ENCODE data around the gene KRTAP12-1.

Gene KRTAP12-1, protein sequence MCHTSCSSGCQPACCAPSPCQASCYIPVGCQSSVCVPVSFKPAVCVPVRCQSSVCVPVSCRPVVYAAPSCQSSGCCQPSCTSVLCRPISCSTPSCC

DNA sequence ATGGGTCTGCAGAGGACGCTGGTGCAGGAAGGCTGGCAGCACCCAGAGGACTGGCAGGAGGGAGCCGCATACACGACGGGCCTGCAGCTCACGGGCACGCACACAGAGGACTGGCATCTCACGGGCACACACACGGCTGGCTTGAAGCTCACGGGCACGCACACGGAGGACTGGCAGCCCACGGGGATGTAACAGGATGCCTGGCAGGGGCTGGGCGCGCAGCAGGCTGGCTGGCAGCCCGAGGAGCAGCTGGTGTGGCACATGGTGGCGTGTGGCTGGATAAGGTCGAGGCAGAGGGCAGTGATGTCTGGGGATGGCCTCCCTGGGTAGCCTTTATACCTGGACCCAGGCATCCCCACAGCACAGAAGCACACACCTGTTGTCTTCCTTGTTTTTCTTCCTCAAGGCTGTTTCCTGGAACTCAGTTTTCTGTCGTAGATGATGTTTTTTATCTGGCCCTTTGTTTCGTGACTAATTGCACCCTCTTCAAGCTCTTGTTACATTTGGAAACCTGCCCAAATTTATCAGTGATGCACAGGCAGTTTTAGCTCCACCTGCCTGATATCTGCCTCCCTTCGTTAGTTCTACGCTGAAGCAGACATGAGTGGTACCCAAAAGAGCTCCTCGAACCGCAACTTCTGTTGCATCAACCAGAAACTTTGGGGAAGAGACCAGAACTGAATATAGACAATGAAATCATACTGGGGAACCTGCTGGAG is at the start of gene KRTAP12-1:
Gene KRTAP12-1 (minus strand): TSS at position 303 of the 719 bp plus-strand sequence. CDS start 40 bp downstream, at position 263.
- DNase-seq: no peak

DNA sequence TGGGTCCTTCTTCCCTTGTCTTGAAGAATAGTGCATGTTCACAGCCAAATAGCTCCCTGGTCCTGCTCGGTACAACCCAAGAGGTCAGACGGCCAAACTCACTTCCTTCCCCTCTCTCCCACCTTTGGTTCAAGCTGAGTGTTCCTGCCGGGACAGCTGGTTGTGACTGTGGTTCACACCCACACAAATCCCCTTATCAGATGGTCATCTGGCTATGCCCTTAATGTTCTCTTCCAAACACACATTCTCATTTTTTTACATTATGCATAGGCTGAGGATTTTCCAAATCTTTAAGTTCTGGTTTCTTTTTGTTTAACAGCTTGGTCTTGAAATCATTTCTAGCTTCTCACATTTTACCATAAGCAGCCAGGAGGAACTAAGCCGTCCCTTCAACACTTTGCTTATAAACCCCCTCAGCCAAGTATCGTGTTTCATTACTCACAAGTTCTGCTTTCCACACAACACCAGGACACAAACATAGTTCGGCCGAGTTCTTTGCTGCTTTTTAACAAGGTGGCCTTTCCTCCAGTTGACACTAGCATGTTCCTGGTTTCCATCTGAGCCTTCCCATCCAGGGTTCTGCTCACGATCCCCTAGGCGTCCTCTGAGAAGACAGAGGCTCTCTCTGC is 49.1 kb upstream of the KRTAP12-1 start:
- no peak for DNase-seq

DNA sequence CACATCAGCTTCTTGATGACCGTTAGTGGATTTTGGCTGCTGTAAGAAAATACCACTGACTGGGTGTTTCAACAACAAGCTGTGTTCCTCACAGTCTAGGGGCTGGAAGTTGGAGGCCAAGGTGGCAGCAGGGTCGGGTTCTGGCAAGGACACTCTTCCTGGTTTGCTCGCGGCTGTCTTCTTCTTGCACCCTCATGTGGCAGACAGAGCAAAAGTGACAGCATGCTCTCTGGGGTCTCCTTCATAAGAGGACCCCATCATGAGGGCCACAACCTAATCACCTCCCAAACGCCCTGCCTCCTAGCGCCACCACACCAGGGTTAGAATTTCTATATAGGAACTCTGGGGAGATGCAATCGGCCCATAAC is 48.0 kb upstream of the KRTAP12-1 start:
- no peak for DNase-seq

DNA sequence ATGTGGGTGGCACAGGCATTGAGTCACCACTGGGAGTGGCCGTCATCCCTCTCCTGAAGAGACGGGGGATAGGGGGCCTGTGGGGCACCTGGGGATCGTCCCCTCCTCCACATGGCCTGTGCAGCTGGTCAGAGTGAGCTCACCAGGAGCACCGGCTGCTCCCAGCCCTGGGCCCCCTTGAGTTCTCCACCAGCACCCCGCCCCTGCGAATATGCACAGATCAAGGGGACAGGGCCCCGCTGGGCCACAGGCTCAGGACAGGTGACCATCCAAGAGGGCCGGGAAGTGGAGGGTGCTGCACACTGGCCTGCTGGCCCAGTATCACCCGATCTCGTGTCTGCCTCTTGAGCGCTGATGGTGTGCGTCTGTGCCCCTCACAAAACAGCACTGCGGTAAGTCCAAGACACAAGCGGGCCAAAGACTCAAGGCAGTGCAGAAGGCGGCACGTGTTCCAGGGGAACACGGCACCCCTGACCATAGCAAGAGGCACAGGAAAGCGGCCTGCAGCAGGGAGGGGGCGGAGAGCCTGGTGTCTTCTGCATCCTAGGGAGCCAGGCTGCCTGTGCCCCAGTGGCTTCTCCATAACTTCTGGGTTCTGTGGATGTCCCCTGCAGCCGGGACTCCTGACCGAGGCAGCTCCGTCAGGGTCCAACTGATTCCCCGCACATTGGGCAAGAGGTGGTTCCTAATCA is 47.5 kb upstream of the KRTAP12-1 start:
- no peak for DNase-seq

DNA sequence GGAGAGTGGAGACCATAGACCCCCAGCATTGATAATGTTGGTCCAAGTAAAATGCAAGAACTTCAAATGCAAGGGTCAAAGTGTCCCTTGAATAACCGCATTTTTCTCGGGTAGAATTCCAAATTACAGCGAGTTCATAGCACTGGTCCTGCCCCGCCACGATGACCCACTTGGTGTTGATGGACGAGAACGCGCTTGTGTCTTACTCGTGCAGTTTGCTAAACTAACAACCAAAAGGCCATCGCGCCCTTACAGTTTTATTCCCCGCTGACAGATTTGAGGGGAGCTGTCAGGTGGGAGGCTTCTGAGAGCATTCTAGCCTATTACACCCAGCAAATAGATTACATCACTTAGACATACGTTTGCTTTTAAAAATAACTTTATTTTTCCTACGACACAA is 46.8 kb upstream of the KRTAP12-1 start:
- no peak for DNase-seq

DNA sequence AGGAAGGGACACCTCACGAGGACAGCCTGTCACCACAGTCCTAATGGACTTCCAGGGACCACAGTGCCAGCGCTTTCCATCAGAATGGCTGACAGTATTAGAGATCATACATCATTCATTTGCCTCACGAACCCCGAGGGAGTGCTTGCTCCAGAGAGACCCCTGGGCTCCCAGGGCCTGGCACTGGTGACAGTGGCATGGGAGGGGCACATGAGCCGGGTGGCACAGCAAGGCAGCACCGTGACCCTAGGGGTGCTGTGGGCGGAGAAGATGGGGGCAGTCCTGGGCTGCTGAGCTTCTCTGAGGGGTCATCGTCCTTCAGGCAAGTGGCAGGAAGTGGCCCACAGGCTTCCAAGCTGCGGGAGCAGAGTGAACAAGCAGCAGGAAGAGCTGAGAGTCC is 45.8 kb upstream of the KRTAP12-1 start:
- DNase-seq: no peak

DNA sequence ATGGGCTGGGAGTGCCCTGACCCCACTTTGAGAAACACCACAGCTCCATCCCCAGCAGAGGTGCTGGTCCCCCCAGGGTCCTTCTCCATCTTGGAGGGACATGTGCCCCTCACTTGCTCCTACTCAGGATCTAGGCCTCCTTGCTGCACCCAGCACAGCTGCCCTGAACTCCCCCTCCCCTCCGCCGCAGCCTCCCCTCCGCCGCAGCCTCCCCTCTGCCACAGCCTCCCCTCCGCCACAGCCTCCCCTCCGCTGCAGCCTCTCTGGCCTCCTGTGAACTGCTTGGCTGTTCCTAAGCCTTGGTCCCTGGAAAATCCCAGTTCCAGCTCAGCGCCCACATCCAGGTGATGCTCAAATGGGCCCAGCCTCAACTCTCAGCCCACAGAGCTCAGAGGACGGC is 45.4 kb upstream of the KRTAP12-1 start:
- no peak for DNase-seq

DNA sequence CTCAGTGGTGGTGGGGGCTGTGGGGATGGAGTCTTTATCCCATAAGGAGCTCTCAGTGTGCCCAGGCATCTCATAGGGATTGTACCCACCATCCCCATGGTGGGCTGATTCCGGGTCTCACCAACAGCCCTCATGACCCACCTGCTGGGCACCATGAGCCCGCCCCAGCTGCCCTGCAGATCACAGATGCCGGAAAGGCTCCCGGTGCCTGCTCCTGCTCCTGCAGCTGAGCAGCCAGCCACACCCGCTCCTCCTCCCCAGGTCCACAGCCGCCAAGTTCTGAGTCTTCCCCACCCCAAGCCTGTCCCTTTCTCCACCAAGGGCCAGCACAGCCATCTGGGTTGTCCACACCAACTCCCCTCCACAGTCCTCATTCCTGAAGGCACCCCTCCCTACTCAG is 44.9 kb upstream of the KRTAP12-1 start:
- no peak for DNase-seq

DNA sequence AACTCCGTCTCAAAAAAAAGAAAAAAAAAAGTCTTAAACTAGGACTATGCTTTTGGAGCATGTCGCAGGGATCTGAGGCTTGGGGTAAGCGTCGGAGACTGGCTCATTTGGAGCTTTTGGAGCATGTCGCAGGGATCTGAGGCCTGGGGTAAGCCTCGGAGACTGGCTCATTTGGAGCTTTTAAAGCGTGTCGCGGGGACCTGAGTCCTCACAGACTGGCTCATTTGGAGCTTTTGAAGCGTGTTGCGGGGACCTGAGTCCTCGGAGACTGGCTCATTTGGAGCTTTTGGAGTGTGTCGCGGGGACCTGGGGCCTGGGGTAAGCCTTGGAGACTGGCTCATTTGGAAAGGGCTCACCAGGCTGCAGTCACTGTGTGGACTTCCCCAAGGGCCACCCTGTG is 43.0 kb upstream of the KRTAP12-1 start:
- DNase-seq: no peak

DNA sequence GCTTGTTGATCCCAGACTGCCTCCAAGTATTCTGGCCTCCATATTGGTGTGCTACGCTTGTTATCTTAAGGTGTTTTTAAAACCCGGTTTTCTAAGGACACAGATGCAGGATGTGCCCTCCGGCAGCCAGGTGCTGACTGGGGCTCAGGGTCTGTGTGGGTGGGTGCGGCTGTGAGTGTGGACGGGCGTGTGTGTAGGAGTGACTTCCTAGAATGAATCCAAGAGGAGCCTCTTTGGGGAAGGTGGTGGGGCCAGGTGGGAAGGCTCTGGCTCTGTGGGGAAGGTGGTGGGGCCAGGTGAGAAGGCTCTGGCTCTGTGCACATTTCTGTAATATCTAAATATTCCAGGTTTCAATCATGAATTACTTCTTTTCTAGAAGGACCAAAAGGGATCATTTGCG is 42.2 kb upstream of the KRTAP12-1 start:
- no peak for DNase-seq

DNA sequence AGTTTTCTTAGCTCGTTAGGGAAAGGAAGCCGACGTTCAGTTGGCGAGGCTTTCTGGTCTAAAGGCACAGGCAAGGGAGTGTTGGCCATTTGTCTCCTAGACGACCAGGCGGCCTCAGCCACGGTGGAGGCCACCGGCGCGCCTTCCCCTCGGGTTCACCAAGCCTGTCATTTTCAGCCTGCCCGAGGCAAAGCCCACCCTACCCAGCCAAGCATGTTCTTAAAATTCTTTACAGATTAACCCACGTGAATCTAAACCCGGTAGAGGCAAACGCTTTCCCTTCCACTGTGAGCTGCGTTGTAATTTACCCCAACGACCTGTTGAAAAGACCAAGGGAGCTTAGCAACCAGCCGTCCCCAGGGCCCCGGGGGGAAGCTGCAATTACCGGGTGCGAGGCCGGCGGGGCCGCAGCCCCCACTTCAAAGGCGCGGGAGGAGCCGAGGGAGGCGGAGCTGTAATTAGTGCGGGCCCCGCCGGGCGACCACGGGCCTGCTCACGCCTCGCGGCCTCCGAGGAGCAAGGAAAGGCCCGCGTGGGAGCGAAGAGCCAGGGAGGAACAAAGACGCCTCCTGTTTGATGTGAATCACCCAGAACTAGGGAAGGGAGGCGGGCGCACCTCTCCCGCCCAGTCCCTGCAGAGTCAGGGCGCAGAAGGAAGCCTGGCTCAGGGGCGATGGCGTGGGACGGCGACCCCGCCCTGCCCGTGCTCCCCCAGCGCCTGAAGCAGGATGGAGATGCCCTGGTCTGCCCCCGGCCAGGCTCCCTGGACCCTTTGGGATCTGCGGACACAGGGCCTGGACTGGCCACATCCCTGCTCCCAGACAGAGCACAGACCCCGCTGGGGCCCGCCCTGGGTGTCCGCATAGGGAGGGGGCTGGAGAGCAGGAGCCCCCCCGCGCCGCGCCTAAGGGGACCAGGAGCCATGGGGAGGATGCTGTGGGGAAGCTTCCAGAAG is 41.5 kb upstream of the KRTAP12-1 start:
- DNase-seq: peak; percentile 83

DNA sequence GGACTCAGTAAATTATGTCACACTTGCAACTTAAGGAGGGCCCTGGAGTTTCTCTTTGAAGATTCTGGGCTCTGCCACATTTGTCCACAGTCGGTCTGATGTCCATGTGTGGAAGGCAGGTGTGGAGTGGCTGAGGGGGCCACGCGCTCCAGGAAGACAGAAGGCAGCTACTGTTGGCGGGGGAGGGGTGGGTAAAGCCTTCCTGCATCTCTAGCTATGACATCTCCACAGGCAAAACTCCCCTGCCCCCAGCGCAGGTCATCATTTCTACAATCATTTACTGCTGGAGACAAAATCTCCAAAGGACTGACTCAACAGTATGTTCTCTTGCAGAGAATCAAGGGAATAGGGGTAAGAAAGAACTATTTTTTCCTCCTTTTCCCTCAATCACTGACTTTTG is 40.8 kb upstream of the KRTAP12-1 start:
- no peak for DNase-seq

DNA sequence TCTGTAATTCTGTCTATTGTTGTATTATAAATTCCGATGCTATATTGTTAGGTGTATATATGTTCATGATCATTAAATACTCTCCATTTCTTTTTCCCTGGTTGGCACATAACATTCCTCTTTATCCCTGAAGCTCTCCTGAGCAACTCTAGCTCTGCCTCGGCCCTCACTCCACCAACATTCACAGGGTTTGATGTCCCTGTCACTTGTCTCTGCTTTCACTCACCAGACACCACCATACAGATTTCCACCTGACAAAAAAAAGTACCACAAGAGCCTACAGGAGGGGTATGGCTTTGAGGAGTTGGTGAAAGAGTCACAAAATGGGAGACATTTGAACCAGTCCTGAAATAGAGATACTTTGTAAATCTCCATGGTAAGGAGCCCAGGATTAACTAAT is 38.2 kb upstream of the KRTAP12-1 start:
- DNase-seq: no peak

DNA sequence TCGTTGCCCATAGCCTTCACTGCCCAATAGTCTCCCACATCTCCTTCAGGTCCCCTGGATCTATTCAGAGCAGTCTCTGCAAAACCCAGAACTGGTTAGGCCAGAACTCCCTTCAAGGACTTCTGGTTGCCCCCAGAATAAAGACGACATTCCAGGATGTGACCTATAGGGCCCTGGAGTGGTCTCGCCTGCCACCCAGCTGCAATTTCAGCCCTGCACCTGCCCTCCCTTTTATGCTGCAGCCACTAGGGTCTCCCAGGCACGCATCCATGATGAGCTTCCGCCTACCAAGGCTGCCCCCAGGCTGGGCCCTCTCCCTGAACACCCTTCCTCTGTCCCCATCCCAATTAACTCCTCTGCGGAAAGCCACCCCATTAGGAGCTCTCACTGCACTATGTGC is 36.6 kb upstream of the KRTAP12-1 start:
- DNase-seq: no peak

DNA sequence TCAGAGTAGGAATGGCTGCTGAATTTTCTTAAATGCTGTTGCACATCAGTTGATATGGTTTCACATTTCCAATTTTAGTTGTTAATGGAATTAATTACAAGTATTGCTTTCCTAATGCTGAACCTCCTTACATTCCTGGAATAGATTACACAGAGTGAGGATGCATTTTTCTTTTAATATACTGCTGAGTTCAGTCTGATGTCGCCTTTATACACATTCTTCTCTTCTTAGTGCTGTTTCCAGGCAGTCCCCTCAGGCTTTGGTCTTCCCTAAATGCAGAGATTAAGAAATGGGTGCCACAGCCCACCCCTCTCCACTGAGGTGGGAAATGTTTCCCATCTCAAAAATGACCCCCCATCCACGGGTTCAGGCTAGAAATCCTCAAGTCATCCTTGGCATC is 36.1 kb upstream of the KRTAP12-1 start:
- DNase-seq: no peak

DNA sequence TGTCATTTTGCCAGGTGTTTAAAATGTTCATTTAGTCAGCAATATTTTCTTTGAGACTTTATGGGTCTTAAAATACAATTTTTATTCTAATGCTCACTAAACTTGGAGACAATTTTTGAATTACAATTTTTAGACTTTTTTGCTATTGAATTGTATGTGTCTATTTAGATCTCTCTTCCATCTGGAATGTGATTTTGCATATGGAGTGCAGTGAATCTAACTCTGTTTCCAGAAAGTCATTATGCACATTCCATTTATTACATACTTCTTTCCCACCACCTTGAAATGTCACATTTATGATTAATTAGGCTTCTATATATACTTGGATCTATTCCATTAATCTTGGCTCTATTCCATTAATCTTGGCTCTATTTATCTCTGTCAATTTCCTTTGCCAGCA is 35.0 kb upstream of the KRTAP12-1 start:
- no peak for DNase-seq

DNA sequence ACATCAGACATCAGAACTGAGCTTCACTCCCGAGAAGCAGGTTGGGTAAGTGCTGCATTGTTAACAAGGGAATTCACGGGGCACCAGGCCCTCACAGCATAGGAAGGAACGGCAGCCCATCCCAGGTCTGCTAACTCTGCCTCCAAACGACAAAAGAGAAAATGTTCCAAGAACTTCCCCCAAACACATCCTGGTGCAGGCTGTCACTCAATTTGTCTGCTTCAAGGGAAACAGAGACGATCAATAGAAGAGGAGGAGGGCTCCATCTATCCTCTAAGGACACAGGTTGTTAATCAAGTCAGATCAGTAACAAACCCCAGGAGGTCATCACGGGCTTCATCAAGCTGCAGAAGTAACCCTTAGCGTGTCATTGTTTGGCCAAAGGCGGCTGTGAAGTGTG is 32.9 kb upstream of the KRTAP12-1 start:
- DNase-seq: no peak

DNA sequence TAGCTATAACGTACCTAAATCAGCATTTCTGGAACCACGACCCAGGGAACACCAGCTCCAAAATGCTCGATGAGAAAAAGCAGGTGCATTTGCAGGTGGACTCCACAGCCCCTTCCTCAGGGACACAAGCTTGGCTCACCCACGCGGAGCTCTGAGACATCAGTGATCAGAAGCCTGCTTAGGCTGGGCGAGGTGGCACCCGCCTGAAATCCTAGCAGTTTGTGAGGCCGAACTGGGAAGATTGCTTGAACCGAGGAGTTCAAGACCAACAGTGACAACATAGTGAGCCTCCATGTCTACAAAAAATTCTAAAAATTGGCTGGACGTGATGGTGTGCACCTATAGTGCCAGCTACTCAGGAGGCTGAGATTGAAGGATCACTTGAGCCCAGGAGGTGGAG is 31.9 kb upstream of the KRTAP12-1 start:
- DNase-seq: no peak

DNA sequence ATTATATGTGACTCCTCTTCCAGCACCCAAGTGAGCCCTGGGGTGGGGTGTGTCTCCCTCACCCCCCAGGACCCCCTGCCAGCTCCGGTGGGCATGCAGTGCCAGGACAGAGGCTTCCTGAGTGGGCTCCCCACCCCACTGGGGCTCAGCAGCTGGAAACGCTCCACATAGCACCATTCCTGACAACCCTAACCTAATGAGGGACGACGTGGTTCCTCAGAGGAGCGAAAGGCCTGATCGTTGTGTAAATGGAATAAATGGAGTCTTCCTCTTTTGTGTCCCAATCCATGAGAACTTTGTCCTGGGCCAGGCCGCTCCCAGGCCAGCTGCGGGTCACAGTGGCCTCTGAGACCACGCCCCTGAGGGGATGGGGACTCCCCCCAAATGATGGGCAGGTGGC is 31.2 kb upstream of the KRTAP12-1 start:
- no peak for DNase-seq

DNA sequence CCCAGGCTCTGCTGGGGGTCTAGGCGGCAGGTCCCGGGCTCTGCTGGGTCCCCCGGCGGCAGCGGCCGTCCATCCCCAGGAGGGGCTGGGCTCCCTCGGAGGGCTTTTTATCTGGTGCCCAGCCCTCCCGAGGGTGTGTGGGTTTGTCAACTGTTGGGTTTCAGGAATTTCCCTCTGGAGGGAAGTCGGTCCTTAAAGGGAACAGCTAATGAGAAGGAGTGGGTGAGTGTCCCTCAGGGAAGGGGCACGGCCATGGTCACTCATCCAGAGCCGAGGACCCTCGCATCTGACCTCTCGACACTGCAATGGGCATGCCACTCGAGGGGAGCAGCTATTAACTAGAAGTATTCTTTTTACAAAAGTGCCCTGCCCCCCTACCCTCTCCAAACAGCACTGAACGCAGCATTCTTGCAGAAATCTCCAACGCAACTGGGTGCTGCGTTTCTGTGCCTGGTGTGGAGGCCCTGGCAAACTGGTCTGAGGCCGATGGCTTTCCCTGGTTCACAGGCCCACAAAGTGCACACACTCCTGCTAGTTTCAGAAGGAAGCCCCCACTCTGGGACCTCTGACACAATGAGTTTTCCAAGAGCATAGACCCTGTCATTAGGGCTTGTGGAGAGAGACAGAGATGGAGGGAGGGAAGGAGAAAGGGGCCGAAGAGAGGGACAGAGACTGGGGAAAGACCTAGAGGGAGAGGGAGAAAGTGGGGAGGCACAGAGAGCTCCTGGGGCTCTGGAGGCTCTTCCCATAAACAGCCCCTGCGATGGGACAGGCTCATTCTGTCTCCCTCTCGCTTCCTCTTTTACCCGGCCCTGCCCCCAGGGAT is 30.5 kb upstream of the KRTAP12-1 start:
- DNase-seq: no peak

DNA sequence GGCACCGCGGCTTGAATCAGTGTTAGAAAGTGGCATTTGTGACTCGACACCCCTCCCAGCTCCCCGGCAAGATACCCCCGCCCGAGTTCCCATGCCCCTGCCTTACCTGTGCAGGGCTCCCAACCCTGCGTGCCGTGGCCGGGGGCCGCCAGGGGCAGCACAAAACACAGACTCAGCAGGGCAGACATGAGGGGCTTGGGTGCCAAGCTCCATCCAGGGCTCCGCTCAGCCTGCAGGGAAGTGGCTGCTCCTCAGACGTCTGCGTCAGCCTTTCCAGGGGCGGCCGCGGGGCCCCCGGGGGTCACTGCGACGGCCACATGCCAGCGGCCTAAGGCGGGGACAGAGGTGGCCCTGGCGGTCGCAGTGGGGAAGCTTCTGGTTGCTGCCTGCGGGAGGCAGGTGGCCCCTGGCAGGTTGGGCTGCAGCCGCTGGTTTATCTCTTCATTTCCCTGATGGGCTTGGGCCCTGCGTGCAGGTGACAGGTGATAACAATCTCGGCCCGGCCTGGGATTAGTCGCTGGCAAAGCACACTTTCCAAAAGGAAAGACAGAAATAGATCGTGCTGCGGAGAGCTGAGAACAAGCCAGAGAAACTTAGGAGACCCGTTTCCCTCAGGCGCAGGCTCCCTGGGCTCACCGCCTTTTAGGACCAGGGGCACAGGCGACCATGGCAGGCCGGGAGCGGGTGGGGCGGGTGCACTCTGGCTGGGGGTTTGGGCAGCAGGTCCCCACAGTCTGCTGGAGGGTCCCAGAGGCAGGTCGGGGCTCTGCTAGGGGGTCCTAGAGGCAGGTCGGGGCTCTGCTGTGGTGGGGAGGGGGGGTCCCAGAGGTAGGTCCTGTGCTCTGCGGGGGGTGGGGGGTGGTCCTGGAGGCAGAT is 29.6 kb upstream of the KRTAP12-1 start, which contains the start of gene TSPEAR:
Gene TSPEAR (minus strand): TSS at position 246 of the 876 bp plus-strand sequence. CDS start 58 bp downstream, at position 188.
- peak; percentile 63 for DNase-seq

Measured in eye (tissue), 1 donor.